ENCODE measurements around the gene SLC16A5. TPM values are rescaled to one million over a fixed set of nuclear protein-coding genes. Genes with fewer than 3 reads are reported as not detected.
"Not testable (repeated sequence)": the region's sequence is repeated elsewhere in the genome, so short reads cannot be mapped to it uniquely, and the experiment has no call there.

The SLC16A5 gene
- total RNA-seq, 1 experiment from 2014 or later = 33.8 TPM

DNA sequence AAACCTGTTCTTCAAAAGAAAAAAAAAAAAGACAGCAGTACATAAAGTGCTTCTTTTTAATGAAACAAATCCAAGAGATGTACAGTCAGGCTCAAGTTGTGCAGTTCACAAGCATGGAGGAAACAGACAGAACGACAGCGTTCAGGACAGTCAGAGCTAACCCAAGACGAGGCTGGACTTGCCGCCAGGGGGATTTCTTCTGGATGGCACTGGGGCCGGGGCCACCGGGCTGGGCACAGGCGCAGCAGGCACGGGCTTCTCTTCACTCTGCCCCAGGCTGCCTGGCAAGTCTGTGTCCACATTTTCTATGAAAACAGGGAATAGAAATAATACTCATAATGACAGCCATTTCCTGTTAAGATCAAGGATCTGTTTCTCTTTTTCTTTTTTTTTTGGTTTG is 48.2 kb downstream of the SLC16A5 start:
- TF ChIP-seq, protein P1, sequence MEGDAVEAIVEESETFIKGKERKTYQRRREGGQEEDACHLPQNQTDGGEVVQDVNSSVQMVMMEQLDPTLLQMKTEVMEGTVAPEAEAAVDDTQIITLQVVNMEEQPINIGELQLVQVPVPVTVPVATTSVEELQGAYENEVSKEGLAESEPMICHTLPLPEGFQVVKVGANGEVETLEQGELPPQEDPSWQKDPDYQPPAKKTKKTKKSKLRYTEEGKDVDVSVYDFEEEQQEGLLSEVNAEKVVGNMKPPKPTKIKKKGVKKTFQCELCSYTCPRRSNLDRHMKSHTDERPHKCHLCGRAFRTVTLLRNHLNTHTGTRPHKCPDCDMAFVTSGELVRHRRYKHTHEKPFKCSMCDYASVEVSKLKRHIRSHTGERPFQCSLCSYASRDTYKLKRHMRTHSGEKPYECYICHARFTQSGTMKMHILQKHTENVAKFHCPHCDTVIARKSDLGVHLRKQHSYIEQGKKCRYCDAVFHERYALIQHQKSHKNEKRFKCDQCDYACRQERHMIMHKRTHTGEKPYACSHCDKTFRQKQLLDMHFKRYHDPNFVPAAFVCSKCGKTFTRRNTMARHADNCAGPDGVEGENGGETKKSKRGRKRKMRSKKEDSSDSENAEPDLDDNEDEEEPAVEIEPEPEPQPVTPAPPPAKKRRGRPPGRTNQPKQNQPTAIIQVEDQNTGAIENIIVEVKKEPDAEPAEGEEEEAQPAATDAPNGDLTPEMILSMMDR (IDR thresholded peaks at IDR 0.05; ENCODE audit: insufficient read depth in 1 of 2, low read depth in 1 of 2, low read length in 1 of 2, severe bottlenecking in 1 of 2, unreplicated experiment in 1 of 2) = no peak
- H3K36me3 ChIP-seq (ENCODE audit: control insufficient read depth, insufficient read depth, low read length) = peaks cover 2% of the 10 kb centered on the region; the same call in 1 of the 2 replicates
- H3K9me3 Mint-ChIP-seq (ENCODE audit: unreplicated experiment) = no peaks in the 10 kb centered on the region
- peaks cover 90% of the 10 kb centered on the region for H3K36me3 Mint-ChIP-seq (ENCODE audit: insufficient read depth, unreplicated experiment)
- no peak overlapping the region for H3K27ac Mint-ChIP-seq (ENCODE audit: unreplicated experiment)
- CTCF ChIA-PET = interaction anchor here (0.7 to 1.2 kb wide), 2 partner anchors 19 to 22 kb away, joined by 3 to 5 read pairs; partner anchors contain the start of gene JPT1
- H3K4me3 ChIP-seq (ENCODE audit: low read depth, low read length) = no peak overlapping the region
- H3K4me3 Mint-ChIP-seq (ENCODE audit: unreplicated experiment) = no peak overlapping the region
- H3K4me1 ChIP-seq = peaks cover 13% of the 10 kb centered on the region
- no peaks in the 10 kb centered on the region for H3K9me3 ChIP-seq
- intact Hi-C loops (cut with micrococcal nuclease; ENCODE audit: unreplicated experiment) = no loop called here
- POLR2A ChIA-PET = no interaction called here
- no peak for DNase-seq
- BruUV-seq (replicated peaks) = no TSS peak
- no peaks in the 10 kb centered on the region for H3K4me1 Mint-ChIP-seq (ENCODE audit: low read depth, unreplicated experiment)
- H3K27me3 ChIP-seq (replicated peaks; ENCODE audit: control insufficient read depth, insufficient read depth, low read length) = no peaks in the 10 kb centered on the region
- H3K27me3 Mint-ChIP-seq (ENCODE audit: insufficient read depth, unreplicated experiment) = no peaks in the 10 kb centered on the region

GRCh38 chr17:75137762-75138161 is 50.0 kb downstream of the SLC16A5 start:
- H3K4me1 ChIP-seq; POLR2A ChIA-PET; H3K27me3 Mint-ChIP-seq (ENCODE audit: insufficient read depth, unreplicated experiment); DNase-seq; H3K4me1 Mint-ChIP-seq (ENCODE audit: low read depth, unreplicated experiment); intact Hi-C loops (cut with micrococcal nuclease; ENCODE audit: unreplicated experiment); H3K27me3 ChIP-seq (replicated peaks; ENCODE audit: control insufficient read depth, insufficient read depth, low read length); H3K4me3 Mint-ChIP-seq (ENCODE audit: unreplicated experiment); H3K4me3 ChIP-seq (ENCODE audit: low read depth, low read length); BruUV-seq (replicated peaks); H3K36me3 ChIP-seq (ENCODE audit: control insufficient read depth, insufficient read depth, low read length); CTCF ChIA-PET; H3K9me3 ChIP-seq; H3K9me3 Mint-ChIP-seq (ENCODE audit: unreplicated experiment); H3K27ac Mint-ChIP-seq (ENCODE audit: unreplicated experiment): not testable (repeated sequence)
- peaks cover 92% of the 10 kb centered on the region for H3K36me3 Mint-ChIP-seq (ENCODE audit: insufficient read depth, unreplicated experiment)

- Mint-ChIP-seq H3K36me3 (ENCODE audit: insufficient read depth, unreplicated experiment) (peaks cover 95% of the 10 kb centered on the region), H3K27ac (ENCODE audit: unreplicated experiment) (no peak overlapping the region), H3K9me3 (ENCODE audit: unreplicated experiment) (no peaks in the 10 kb centered on the region), H3K27me3 (ENCODE audit: insufficient read depth, unreplicated experiment) (no peaks in the 10 kb centered on the region), H3K4me3 (ENCODE audit: unreplicated experiment) (no peak overlapping the region), H3K4me1 (ENCODE audit: low read depth, unreplicated experiment) (no peaks in the 10 kb centered on the region)
- intact Hi-C loops (cut with micrococcal nuclease; ENCODE audit: unreplicated experiment) = no loop called here
- DNase-seq = no peak
- Histone ChIP-seq H3K4me1 (peaks cover 8% of the 10 kb centered on the region; the same call in 1 of the 2 replicates), H3K9me3 (no peaks in the 10 kb centered on the region), H3K36me3 (ENCODE audit: control insufficient read depth, insufficient read depth, low read length) (peaks cover 2% of the 10 kb centered on the region; the same call in 1 of the 2 replicates), H3K4me3 (ENCODE audit: low read depth, low read length) (no peak overlapping the region), H3K27me3 (replicated peaks; ENCODE audit: control insufficient read depth, insufficient read depth, low read length) (no peaks in the 10 kb centered on the region)
- ChIA-PET POLR2A (interaction anchor here (0.5 kb wide), 1 partner anchor 36 kb away, joined by 4 read pairs; no protein-coding TSS in a partner anchor), CTCF (no interaction called here)
- no TSS peak for BruUV-seq (replicated peaks)
- TF ChIP-seq, protein P1 (IDR thresholded peaks at IDR 0.05; ENCODE audit: insufficient read depth in 1 of 2, low read depth in 1 of 2, low read length in 1 of 2, severe bottlenecking in 1 of 2, unreplicated experiment in 1 of 2) = no peak
Observed at GRCh38 chr17:75138519-75138918, 50.8 kb downstream of the SLC16A5 start.

Measured in Caco-2 (cell line).